NCI-H2029 treated with DMSO at 0.1 percent for 48 hours (cell line): ENCODE data around the gene NINL.
"Not testable (repeated sequence)": the region's sequence is repeated elsewhere in the genome, so short reads cannot be mapped to it uniquely, and the experiment has no call there.

ENCODE experiments used
- DNase-seq: peaks from one replicate; lab custom pipeline; 2025; lab: John Stamatoyannopoulos, UW

NINL gene

GRCh38 chr20:25584905-25585704, at the start of gene NINL:
TSS of gene NINL (minus strand) at chr20:25585531. CDS start at chr20:25526587, 58,944 bp downstream.
- DNase-seq, result no peak

GRCh38 chr20:25632940-25633790, 47.8 kb upstream of the NINL start:
- DNase-seq, result no peak

DNA sequence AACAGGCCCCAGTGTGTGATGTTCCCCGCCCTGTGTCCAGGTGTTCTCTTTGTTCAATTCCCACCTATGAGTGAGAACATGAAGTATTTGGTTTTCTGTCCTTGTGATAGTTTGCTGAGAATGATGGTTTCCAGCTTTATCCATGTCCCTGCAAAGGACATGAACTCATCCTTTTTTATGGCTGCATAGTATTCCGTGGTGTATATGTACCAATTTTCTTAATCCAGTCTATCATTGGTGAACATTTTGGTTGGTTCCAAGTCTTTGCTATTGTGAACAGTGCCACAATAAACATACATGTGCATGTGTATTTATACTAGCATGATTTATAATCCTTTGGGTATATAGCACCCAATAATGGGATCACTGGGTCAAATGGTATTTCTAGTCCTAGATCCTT, 45.3 kb upstream of the NINL start:
- not testable (repeated sequence) for DNase-seq

DNA sequence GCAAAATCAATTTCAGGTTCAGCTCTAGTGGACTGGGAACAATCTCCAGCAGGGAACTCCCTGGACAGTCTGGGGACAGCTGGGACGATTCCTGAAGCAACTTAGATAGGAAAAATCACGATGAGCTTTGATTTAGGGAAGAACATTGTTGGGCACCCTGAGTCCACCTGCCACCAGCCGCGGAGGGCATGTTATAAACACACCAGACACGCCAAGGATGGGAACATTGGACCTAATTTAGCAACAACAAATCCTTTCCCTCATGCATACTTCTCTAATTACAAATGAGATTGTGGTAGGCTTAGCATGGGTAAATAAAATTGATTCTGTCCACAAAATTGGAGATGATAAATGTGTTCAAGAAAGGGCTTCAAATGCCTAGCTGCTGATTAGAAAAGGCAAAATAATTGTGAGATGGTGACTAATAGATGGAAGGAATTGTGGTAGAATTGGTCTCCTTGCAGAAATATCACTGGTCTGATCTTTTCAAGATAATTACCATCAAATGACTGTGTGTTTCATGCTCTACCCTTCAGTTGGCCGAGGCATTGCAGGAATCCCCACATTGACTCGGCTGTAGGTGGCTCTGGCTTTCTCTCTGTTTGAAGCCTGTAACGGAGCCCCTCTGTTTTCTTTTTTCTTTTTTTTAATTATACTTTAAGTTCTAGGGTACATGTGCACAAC, 44.6 kb upstream of the NINL start:
- DNase-seq, result no peak

DNA sequence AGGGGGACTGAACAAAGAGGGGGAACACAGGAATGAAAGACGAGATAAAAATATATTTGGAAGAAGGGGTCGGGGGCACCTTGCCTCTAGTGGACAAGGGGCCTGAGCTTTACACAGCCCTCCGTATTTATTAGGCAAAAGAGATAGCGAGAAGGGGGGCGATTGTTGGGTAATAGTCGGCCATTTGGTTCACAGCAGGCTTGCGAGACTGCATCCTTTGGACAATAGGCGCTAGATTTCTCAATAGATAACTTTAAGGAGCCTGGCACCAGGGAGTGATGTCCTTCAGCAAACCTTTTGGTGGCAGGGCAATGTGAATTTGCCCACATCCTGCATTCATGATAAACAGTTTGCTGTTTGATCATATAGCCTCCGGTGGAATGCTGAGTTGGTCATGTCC, 41.4 kb upstream of the NINL start:
- no peak for DNase-seq

DNA sequence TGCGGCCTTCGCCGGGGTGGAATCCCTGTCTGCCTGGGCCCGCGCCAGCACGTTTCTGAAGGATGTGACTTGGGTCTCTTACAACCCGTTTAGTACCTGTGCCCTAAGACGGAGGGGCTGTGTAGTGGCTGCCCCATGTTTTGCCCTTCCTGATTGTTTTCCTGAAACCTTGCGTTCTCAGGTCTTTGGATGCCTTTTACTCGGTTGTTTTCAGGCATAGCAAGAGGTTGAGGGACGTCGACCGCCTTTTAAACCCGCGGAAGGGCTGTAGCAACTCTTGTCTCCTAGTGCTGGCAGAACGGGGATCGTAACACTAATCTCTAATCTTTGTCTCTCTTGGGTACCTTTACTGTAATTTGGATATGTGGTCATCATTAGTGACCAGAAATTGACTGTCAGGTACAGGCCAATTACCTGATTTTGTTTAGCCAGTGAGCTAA, 39.2 kb upstream of the NINL start:
- peak; percentile 50 for DNase-seq

DNA sequence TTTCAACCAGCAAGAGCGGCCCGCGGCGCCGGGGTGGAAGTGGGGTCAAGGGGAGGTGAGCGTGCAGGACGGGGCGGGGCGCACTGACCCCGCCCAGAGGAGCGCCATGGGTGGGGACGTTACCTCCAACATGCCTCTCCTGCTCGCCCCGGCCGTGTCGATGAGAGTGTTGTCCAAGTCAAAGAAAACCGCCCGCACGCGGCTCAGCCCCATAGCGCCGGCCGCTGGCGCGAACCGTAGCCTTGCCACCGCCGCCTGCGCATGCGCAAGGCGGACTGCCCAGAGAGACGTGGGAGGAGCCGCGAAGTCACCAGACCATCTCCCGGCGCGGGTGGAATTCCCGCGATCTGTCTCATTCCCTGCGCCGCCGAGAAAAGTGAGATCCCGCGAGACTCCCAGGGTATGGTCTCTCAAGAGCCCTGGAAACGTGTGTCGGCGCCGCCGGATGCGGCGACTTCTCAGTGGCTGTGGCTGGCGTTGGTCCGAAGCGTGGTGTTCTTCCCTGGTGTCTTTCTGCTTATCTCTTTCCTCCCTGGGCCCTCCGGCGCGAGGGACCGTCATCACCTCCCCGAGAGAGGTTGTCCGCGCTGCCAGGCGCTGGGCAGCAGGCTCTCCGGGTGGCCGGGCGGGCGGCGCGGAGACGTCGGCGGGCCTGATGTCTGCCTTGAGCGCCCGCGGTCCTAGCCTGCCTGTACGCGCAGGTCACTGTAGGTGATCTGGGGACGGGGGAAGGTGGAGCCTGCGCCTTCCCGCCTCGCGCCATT, 38.6 kb upstream of the NINL start, which contains the start of gene NANP:
Gene NANP, minus strand, starts transcription at position 279 of the 764 bp plus-strand sequence. Its CDS starts 66 bp downstream, at position 213.
- peak; percentile 93 for DNase-seq

- DNase-seq, result peak; percentile 28
These were observed 37.9 kb upstream of the NINL start for GRCh38 chr20:25623225-25623735.

DNA sequence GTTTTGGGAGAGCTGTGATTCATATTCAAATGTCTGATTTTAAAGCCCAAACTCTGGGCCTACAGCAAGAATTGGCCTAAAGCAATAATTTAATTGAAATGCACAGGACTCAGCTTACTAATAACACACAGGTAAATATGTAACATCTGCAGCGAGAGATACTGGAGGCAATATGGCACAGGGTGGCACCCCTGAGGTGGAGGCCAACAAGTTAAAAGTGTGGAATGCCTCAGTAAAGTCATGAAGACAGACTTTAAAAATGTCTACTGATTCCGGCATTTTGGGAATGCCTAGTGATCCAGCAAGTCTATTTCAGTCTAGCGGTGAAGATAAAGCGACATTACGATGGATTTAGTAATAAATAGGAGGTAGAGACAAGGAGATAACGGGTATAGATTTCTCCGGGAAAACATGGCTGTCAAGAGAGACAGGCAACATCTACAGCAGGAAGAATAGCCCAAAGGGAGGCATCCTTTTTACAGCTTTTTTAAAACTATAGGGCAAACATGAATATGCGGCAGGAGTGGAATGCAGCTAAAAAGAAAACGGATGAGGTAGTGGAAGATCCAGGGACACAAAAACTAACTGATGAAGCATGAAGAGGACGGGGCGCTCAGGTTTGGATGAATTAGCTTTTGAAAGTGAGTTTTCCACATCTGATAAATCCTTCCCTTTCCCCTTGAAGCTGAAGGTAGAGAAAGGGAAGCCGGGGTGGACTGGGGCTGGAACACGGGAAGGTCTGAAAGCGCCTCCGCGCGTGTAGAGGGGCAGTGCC, 37.3 kb upstream of the NINL start:
- no peak for DNase-seq

DNA sequence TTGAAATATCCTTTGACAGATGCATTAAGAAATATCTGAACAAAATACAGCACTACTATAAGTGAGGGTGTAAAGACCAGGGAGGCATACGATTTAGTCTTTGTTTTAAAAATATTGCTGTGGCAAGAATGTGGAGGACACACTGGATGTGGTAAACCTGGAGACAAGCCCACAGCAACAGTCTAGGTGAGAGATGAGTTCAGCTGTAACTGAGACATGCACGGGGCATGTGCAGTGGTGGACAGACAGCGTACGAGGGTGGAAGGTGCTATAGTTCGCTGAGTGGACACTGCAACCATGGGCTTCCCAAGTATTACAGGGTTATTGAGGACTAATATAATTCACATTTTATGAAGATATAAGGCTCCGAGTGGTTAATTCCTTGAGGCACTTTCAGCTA, 36.7 kb upstream of the NINL start:
- no peak for DNase-seq

- DNase-seq, result no peak
These were observed 34.2 kb upstream of the NINL start for GRCh38 chr20:25619514-25619913.

GRCh38 chr20:25608774-25609173, 23.4 kb upstream of the NINL start:
- DNase-seq, result no peak

- DNase-seq, result no peak
These were observed 20.9 kb upstream of the NINL start for GRCh38 chr20:25606094-25606695.

GRCh38 chr20:25605148-25605547, 19.8 kb upstream of the NINL start:
- DNase-seq, result no peak

GRCh38 chr20:25604611-25605010, 19.3 kb upstream of the NINL start:
- no peak for DNase-seq

DNA sequence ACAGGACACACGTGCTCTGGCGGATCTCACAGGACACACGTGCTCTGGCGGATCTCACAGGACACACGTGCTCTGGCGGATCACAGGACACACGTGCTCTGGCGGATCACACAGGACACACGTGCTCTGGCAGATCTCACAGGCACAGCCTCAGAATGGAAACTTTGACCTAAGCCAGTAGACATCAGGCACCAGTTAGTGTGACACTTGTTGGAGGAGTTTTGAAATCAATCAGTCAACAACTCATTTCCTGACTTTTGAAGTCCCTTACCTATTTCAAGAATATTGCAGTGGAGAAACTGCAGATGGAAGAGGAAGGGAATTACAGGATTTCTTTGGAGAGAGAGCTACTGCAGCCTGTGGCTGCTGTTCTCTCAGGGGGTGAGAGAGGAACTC, 17.6 kb upstream of the NINL start:
- DNase-seq, result not testable (repeated sequence)

DNA sequence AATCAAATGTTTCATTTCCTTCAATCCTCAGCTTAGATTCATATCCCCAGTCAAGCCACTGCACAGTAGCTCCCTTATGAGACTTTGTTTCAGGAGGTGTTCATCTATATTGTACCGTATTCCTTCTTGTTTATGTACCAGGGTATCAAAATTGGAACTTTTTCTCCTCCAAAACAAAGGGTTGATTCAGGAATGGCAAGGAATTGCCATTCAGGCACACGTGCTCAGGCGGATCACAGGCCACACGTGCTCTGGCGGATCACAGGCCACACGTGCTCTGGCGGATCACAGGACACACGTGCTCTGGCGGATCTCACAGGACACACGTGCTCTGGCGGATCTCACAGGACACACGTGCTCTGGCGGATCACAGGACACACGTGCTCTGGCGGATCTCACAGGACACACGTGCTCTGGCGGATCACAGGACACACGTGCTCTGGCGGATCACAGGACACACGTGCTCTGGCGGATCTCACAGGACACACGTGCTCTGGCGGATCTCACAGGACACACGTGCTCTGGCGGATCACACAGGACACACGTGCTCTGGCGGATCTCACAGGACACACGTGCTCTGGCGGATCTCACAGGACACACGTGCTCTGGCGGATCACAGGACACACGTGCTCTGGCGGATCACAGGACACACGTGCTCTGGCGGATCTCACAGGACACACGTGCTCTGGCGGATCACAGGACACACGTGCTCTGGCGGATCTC, 17.0 kb upstream of the NINL start:
- DNase-seq, result not testable (repeated sequence)

DNA sequence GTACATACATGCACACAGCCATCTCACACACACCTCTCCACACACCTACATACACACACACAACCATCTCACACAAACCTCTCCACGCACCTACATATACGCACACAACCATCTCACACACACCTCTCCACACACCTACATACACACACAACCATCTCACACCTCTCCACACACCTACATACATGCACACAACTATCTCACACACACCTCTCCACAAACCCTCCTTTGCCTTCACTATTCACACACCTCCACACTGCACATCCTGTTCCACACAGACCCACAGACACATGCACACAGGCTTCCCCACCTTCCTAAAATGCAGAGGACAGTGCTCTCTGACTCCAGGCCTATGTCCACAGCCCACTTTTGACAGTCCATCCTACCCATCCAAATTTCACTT, 16.3 kb upstream of the NINL start:
- no peak for DNase-seq

DNA sequence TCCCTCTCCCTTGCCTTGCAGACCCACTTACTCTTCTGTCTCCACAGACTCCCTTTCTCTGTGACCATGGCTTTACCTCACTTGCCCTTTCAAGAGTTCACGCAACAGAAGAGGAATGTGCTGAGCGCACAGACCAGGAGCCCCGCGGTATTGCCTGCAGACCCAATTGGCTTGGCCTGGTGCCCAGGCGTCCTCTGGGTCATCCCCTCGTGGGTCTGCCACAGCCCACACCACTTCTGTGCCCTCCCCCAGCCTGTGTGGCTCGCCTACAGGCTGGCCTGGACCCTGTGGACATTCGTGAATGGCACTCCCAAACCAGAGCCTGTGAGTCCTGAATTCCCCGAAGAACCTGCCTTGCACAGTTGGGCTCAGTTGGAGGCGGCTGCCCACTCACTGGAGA, 15.3 kb upstream of the NINL start:
- no peak for DNase-seq
